ENCODE data around the gene PCDHA8.
"Not testable (repeated sequence)": the region's sequence is repeated elsewhere in the genome, so short reads cannot be mapped to it uniquely, and the experiment has no call there.

PCDHA8 gene

GRCh38 chr5:140875085-140876065 lies 34.4 kb downstream of the PCDHA8 start, which contains the start of gene PCDHA12:
TSS of gene PCDHA12 (plus strand) at chr5:140875308. CDS start at chr5:140875473, 165 bp downstream.
- DNase-seq, result no peak

- not testable (repeated sequence) for DNase-seq
Measured at GRCh38 chr5:140876541-140877261, 35.7 kb downstream of the PCDHA8 start.

- DNase-seq, result no peak
Measured at GRCh38 chr5:140877262-140877581, 36.2 kb downstream of the PCDHA8 start.

GRCh38 chr5:140881889-140882590 lies 41.1 kb downstream of the PCDHA8 start, which contains the start of gene PCDHA13:
TSS of gene PCDHA13 (plus strand) at chr5:140882124. CDS start at chr5:140882269, 145 bp downstream.
- no peak for DNase-seq

GRCh38 chr5:140882591-140882899 lies 41.6 kb downstream of the PCDHA8 start:
- DNase-seq, result no peak

- no peak for DNase-seq
Measured at GRCh38 chr5:140883373-140883772, 42.4 kb downstream of the PCDHA8 start.

- DNase-seq, result no peak
Measured at GRCh38 chr5:140883927-140884697, 43.1 kb downstream of the PCDHA8 start.

All from NK-92 treated with Interleukin-12 subunit alpha and Interleukin-12 subunit beta, amount 100 ng/mL, for 24 hours (cell line).